GM19324 (cell line): ENCODE measurements around the gene SPIRE2.
"Not testable (repeated sequence)": the region's sequence is repeated elsewhere in the genome, so short reads cannot be mapped to it uniquely, and the experiment has no call there.

ENCODE experiments used
- ATAC-seq: cut with Tn5 transposase; IDR thresholded peaks from one replicate; pipeline ENCODE4 v1.9.1; 2021; ENCODE audit warnings: mild to moderate bottlenecking, moderate library complexity; ENCODE audit not compliant: unreplicated experiment, low FRiP score

SPIRE2 gene

DNA sequence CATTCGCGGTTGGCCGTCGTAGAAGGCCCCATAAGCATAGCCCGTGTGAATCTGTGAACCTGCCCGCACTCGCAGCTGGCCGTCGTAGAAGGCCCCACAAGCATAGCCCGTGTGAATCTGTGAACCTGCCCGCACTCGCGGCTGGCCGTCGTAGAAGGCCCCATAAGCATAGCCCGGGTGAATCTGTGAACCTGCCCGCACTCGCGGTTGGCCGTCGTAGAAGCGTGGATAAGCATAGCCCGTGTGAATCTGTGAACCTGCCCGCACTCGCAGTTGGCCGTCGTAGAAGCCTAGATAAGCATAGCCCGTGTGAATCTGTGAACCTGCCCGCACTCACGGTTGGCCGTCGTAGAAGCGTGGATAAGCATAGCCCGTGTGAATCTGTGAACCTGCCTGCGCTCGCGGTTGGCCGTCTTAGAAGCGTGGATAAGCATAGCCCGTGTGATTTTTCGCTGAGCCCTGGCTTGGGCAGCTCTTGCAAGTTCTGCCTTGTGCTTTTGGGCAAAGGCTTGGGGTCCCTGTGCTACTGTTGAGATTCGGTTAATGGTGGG lies 6.6 kb downstream of the SPIRE2 start:
- ATAC-seq, result not testable (repeated sequence)

DNA sequence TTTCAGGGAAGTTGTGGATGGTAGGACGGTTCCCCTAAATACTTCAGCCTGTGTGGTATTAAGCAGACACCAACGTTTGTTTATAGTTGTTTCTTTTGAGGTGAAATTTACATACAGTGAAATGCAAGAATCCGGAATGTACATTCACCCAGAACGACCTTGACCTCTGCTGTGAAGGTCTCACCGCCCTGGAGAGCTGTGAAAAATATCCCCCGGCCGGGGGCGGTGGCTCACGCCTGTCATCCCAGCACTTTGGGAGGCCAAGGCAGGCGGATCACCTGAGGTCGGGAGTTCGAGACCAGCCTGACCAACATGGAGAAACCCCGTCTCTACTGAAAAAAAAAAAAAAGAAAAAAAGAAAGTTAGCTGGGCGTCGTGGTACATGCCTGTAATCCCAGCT lies 8.2 kb downstream of the SPIRE2 start:
- ATAC-seq, result not testable (repeated sequence)

DNA sequence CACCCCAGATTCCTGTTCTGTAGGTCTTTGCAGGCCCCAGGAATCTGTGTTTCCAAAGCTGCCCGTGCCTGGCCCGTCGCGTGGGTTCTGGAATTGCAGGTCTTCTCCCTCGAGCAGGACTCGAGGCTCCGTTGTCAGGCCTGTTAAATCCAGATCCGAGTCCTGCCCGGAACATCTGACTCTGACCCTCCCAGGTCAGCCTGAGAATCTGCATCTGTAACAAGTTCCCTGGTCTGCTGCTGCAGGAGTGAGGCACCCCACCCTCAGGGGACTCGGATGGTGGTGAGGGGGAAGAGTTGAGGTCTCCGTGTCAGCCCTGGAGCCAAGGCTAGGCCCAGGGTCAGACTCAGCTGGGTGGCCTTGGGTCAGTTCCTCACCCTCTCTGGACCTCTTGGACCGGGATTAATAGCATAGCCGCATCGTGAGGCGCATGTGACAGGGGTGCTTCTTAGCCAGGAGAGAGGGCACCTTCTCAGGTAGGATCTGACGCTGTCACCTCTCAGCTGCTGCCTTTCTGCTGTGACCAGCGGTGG lies 8.8 kb downstream of the SPIRE2 start:
- ATAC-seq, result no peak

DNA sequence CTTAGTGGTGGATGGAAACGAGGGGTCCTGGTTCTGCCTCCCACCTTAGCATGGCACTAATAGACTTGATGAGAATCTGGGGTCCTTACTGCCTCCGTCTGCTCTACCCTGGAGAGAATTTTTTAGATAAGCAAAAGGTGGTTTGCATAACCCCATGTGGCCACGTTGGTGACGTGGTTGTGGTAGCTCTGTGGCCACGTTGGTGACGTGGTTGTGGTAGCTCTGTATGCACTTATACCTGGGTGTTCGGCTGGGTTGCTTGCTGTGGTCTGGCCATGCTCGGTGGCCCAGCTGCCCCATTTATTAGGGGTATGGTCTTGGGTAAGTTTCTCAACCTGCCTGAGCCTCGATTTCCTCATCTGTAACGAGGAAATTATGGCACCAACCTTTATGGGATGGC lies 13.0 kb downstream of the SPIRE2 start:
- no peak for ATAC-seq

DNA sequence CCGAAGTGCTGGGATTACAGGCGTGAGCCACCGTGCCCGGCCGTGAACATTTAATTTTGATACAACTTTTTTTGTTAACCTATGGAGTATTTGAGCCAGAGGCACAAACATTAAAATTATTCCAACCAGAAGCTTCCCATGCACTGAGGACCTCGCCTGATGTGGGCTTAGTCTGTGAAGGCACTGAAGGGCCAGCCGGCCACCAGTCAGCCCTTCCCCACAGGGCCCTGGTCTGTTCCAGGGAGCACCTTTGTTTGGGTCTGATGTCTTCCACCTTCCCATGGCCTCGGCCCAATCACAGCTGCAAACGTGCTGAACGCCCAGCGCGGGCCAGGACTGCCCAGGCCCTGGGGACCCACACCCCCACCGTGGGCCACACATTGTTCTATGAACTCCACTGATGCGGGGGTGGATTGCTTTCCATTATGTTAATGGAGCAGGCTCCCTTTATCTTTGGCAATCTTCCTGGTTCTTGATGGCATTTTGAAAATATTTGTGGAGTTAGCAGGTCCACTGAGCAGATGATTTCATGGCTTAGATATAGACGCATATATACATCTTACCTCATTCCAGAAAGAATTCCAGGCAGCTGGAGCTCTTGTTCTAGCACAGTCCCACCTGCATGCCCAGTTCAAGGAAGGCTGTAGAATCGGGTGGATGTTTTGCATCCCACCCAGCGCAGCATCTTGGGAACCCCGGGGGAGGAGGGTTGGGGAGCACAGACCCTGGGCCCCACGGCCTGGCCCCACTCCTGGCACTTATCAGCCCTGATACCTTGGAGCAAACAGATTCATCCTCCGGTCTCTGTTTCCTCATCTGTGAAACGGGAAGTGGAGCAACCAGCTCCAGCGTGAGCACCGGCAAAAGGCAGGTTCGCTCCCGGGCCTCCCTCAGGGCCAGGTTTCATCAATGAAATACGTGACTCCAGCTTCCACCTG lies 14.5 kb downstream of the SPIRE2 start:
- ATAC-seq, result no peak

DNA sequence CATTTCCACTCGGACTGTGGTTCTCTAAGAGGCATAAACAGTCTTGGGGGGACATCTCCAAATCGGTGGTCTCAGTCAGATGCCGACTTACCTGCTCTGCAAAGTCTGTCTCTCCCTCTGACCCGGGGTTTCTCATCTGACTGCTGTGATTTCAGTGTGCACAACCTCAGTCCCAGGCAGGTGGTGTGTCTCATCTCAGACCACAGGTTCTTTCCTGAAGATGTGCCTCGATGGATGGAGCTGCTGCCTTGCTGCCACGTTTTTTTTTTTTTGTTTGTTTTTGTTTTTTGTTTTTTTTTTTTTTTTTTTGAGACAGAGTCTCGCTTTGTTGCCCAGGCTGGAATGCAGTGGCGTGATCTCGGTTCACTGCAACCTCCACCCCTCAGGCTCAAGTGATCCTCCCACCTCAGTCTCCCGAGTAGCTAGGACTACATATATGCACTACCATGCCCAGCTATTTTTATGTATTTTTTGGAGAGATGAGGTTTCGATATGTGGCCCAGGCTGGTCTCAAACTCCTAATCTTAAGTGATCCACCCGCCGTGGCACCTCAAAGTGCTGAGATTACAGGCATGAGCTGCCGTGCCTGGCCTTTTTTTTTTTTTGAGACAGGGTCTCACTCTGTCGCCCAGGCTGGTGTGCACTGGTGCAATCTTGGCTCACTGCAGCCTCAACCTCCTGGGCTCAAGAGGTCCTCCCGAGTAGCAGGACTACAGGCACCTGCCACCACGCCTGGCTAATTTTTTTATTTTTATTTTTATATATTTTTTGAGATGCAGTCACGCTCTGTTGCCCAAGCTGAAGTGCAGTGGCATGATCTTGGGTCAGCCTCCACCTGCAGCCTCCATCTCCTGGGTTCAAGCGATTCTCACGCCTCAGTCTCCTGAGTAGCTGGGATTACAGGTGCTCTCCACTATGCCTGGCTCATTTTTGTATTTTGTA lies 15.4 kb downstream of the SPIRE2 start:
- no peak for ATAC-seq

DNA sequence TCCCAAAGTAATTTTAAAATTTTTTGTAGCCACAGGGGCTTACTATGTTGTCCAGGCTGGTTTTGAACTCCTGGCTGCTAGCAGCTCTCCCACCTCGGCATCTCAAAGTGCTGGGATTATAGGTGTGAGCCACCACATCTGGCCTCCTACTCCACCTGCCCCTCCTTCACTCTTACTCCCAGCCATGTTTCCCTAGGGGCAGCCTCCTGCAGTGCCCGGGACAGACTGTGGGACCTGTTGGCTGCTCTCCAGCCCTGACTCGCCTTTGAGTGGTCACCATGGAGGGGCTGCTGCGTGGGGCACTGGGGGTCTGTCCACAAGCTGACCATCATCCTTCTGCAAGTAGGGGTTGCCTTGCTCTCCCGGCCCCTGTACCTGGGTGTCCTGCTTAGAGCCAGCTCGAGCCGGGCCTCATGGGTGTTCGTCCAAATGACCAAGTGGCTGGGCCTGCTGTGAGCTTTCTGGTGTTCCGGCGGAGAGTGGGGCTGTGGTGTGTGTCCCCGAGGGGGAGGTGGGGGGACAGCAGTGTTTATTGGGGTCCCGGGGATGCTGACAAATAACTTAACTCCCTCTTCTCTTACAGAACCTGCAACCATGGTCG lies 16.6 kb downstream of the SPIRE2 start:
- ATAC-seq, result no peak

DNA sequence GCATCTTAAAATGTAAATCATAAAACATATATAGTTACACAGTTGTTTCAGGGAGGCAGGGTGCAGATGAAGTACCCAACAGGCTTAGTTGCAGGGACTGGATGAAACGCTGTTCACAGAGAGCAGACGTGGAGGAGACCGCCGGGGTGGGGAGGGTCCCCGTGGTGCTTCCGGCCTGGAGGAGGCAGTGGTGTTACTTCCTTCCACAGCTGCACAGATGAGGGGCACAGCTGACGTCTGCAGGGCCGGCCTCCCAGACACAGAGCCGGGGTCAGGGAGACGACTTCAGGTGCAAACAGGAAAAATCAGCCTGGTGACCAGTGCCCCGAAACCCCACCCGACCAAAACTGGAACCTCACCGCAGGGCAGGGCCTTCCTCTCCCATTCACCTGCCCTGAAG lies 17.1 kb downstream of the SPIRE2 start:
- no peak for ATAC-seq

DNA sequence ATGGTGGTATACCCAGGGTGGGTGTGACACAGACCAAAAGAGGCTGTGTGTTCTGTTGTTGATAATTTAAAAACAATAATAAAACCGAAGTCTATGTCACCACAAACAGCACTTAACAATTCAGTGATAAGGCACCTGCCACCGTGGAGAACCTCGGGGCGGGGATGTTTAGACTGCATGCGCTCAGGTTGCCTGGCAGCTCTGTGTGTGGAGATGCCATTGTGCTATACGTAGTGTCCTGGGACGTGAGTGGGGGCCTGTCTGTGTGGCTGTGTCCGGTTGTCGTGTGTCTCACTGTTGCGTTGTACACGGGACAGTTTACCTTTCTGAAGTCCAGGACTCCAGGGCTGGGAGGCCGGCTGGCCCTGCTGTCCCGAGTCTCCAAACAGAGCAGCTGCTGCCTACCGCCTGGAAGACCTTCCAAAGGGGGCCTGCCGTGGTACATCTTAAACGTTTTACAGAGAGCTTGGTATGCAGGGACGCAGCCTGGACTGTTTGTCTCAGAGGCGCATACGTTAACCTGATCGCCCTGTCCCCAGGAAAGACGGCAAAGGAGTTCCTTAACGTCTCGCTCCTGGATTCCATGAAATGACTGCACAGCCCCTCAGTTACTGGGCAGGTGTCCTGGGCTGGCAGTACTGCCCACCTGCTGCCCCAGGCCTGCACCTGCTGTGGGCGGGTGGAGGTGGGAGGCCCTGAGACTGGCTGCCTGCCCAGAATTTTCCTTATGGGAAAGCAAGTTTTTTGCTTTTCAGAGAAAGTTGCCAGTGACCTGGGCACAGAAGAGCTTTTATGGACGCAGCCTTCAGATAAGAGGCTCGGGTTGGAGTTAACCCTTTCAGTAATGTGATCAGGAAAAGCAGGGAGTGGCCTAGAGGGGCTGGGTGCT lies 19.0 kb downstream of the SPIRE2 start:
- no peak for ATAC-seq

DNA sequence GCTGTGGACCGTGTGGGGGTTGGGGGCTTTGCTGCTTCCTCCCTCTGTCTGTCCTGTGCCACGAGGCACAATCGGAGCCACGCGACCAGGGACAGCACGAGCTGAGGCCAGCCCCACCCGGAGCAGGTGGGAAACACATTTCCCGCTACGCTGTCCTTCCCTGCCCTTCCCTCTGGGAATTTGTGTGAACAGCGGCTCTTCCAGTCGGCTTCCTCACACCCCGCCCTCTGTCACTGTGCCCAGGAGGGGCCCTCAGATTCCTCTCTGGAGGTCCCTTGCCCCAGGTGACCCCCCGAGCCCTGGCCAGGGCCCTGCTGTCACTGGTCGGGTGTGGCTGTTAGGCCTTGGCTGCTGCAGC lies 19.6 kb downstream of the SPIRE2 start:
- no peak for ATAC-seq

DNA sequence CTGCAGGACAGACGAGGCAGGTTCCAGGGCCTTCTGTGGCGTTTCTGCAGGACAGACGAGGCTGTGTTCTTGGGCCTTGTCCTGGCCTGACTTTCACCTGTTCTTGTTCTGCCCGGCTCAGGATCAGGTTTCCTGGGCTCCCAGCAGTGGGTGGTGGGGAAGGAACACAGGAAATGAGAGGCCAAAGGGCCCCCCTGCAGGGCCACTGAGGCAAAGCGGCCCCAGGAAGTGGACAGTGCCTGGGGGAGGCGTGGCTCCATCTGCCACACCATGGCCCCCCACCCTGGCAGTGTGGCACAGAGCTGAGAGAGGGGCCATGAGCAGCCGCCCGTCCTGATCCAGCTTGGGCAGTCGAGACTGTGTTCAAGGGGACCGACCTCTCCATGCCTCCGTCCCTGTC lies 20.7 kb downstream of the SPIRE2 start:
- no peak for ATAC-seq

DNA sequence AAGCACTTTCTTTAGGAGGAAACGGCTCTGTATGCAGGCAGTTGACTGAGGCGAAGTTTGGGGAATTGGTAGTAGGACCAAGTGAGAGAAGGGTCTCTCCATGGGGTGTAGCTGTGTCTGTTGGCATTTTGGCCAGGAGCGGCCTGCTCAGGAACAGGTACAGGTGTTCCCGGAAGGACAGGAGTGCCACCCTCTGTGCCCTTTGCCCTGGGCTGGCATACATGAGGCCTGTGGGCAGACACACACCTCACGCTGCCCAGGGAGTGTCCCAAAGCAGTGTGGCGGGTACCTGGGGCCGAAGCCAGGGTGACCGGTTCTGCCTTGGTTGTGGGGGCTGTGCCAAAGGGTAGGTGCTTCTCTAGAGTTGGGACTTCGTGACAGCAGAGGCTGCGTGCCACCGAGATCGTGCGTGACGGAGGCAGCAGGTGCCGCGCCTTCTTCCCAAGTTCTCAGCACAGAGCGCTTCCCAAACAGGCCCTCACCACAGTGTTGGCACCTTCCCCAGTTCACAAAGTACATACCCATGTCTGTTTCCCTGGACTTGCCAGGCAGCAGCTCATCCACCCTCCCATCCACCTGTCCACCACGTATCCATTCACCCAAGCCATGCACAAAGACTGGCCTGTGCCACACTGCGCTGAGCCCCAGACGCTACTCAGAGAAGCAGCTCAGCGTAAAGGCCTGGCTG lies 25.2 kb downstream of the SPIRE2 start:
- no peak for ATAC-seq

DNA sequence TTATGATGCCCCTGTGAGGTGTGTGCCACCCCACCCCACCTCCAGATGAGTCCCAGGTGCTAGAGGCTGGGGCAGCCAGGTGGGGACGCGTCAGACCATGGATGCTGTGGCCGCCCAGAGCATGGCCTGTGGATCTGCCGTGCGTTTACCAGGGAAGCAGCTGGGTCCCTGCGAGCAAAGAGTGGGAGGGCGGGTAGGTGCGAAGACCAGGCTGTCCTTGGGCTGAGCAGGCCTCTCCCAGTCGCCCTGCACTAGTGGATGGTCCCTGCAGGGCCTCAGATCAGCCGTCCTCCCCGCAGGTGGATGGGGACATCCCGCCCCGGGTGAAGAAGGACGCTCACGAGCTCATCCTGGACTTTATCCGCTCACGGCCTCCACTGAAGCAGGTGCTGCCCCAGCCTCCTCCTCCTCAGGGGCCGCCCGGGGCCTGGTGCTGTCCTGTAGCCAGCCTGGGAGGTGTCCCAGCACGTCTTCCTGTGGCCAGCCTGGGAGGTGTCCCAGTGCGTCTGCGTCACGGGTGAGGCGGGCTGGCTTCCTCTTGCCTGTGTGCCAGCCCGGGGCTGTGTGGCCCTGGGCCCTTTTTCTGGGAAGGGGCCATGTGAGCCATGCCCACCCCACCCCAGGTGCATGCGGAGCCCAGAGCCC lies 27.1 kb downstream of the SPIRE2 start:
- ATAC-seq, result no peak

DNA sequence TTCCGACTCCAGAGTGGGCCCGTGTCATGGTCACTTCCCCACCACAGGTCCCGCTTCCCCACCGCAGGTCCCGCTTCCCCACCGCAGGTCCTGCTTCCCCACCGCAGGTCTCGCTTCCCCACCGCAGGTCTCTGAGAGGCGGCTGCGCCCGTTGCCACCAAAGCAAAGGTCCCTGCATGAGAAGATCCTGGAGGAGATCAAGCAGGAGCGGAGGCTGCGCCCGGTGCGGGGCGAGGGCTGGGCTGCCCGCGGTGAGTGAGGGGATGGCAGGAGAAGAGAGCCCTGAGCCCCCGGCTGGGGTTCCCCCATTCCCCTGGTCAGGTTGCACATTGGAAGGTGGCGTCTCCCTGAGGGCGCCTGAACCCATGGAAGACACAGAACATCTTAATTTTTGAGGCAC lies 27.7 kb downstream of the SPIRE2 start:
- ATAC-seq, result no peak

DNA sequence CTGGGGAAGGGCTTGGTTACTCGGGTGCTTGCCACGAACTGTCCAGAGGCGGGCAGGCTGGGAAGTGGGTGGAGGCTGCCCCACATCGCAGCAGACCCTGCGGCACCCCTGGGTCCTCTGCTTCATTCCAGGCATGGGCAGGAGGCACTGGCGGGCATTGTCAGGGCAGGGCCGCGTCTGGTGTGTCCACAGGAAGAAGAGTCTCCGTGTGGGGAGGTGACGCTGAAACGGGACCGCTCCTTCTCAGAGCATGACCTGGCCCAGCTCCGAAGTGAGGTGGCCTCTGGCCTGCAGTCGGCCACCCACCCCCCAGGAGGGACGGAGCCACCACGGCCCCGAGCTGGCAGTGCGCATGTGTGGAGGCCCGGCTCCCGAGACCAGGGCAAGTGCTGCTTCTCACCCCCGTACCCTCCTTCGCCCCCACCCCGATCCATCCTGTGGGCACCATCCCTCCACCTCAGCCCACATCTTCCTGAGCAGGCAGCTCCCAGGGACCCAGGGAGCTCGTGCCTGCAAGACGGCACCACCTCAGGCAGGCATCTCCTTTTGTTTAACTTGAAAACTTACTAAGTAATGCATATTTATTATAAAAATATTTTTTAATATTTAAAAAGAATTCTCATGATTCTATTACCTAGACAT lies 30.8 kb downstream of the SPIRE2 start:
- no peak for ATAC-seq

DNA sequence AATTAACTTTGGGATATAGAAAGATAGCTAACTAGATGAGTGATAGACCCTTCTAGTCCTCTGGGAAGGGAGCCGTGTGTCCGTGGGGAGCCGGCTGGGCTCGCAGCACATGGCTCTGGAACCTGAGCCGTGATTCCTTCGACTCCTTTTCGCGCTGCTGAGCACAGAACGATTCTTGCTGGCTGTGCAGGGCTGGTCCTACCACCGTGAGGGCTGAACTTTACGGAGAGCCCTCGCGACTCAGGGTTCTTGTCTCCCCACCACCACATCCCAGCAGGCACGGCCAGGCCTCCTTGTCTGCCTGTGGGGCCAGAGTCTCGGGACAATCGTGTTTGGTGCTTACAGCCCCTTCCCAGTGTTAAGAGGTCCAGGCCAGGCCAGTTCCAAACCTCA lies 31.3 kb downstream of the SPIRE2 start:
- ATAC-seq, result no peak

DNA sequence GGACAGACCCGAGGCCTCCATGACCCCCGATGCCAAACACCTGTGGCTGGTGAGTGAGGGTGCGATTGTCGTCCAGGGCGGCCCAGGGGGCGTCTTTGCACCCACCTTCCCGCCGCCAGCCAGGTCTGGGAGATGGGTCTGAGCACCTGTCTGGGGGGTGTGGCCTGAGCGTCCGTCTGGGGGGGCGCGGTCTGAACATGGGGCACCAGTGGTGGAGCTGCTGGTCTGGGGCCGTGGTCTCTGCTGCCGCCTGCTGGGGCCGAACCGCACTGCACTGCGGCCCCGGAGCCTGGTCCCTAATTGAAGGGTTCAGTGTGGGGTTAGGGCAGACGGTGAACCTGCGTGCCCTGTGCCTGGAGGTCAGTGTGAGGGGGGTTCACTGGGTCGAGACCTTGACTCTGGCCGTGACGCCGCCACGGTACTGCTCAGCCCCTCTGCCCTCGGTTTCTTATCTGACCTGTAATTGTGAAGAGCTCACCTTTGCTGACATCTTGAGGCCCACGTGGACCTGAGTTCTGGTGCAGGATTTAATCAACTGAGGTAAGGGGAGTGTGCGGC lies 32.6 kb downstream of the SPIRE2 start:
- no peak for ATAC-seq

DNA sequence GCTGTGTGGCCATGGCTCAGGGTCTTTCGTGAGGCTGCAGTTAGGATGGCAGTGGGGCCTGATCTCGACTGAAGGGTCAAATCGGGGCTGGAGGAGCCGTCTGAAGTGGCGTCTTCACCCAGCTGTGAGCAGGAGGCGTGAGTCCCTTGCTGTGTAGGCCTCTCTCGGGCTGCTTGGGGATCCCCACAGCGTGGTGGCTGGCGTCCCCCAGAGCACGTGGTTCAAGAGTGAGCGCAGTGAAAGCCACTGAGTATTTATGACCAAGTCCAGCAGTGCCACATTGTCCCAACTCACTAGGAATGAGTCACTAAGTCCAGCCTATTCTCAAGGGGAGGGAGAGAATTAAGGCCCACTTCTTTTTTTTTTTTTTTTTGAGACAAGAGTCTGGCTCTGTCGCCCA lies 33.4 kb downstream of the SPIRE2 start:
- no peak for ATAC-seq
